GM19023 (cell line): ENCODE measurements around the gene MBTPS1.

Source experiments
- ATAC-seq: cut with Tn5 transposase; IDR thresholded peaks from one replicate; pipeline ENCODE4 v1.9.1; 2021; ENCODE audit warnings: mild to moderate bottlenecking, moderate library complexity; ENCODE audit not compliant: unreplicated experiment

MBTPS1 gene

GRCh38 chr16:84104231-84104630, 12.5 kb downstream of the MBTPS1 start:
- no peak for ATAC-seq

- ATAC-seq: no peak
Measured at GRCh38 chr16:84103678-84104077, 13.1 kb downstream of the MBTPS1 start.

- ATAC-seq: no peak
Measured at GRCh38 chr16:84098939-84099338, 17.8 kb downstream of the MBTPS1 start.

GRCh38 chr16:84096447-84097005, 20.2 kb downstream of the MBTPS1 start:
- ATAC-seq: no peak

- no peak for ATAC-seq
Measured at GRCh38 chr16:84095466-84095865, 21.3 kb downstream of the MBTPS1 start.

- no peak for ATAC-seq
Measured at GRCh38 chr16:84093879-84094270, 22.9 kb downstream of the MBTPS1 start.

- ATAC-seq: no peak
Measured at GRCh38 chr16:84093120-84093878, 23.4 kb downstream of the MBTPS1 start.

- no peak for ATAC-seq
Measured at GRCh38 chr16:84091460-84091859, 25.3 kb downstream of the MBTPS1 start.

GRCh38 chr16:84090211-84090610, 26.5 kb downstream of the MBTPS1 start:
- ATAC-seq: no peak

- peak; percentile 84 for ATAC-seq
Measured at GRCh38 chr16:84088695-84089395, 27.9 kb downstream of the MBTPS1 start.

GRCh38 chr16:84087466-84088151, 29.1 kb downstream of the MBTPS1 start:
- ATAC-seq: no peak

GRCh38 chr16:84087001-84087400, 29.7 kb downstream of the MBTPS1 start:
- no peak for ATAC-seq

- no peak for ATAC-seq
Measured at GRCh38 chr16:84086341-84086740, 30.4 kb downstream of the MBTPS1 start.

- ATAC-seq: no peak
Measured at GRCh38 chr16:84085773-84086172, 31.0 kb downstream of the MBTPS1 start.

GRCh38 chr16:84085271-84085667, 31.5 kb downstream of the MBTPS1 start:
- no peak for ATAC-seq

- ATAC-seq: no peak
Measured at GRCh38 chr16:84084570-84085270, 32.0 kb downstream of the MBTPS1 start.

GRCh38 chr16:84082835-84083569, 33.7 kb downstream of the MBTPS1 start:
- no peak for ATAC-seq

- no peak for ATAC-seq
Measured at GRCh38 chr16:84082110-84082509, 34.6 kb downstream of the MBTPS1 start.

GRCh38 chr16:84081446-84081989, 35.2 kb downstream of the MBTPS1 start:
- no peak for ATAC-seq

GRCh38 chr16:84080813-84081212, 35.9 kb downstream of the MBTPS1 start:
- no peak for ATAC-seq
